ENCODE results near the gene RAB6C.
"Not testable (repeated sequence)": the region's sequence is repeated elsewhere in the genome, so short reads cannot be mapped to it uniquely, and the experiment has no call there.

DNA sequence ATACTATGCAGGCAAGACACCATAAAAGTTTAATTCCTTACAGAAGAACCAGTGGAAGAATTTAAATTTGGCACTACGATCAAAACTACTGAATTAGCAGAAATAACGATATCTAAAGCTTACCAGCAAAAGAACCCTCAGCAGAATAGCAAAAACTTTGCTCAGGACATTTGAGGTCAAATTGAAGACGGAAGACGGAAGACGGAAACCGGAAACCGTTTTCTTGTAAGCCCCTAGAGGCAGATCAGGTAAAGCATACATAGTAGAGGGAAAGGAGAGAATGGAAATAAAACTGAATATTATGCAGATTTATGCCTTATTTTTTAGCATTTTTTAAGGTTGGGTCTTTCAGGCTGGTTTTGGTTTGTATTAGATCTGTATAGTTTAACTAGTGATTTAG lies 2.2 kb downstream of the RAB6C start:
- TF ChIP-seq, protein P1, sequence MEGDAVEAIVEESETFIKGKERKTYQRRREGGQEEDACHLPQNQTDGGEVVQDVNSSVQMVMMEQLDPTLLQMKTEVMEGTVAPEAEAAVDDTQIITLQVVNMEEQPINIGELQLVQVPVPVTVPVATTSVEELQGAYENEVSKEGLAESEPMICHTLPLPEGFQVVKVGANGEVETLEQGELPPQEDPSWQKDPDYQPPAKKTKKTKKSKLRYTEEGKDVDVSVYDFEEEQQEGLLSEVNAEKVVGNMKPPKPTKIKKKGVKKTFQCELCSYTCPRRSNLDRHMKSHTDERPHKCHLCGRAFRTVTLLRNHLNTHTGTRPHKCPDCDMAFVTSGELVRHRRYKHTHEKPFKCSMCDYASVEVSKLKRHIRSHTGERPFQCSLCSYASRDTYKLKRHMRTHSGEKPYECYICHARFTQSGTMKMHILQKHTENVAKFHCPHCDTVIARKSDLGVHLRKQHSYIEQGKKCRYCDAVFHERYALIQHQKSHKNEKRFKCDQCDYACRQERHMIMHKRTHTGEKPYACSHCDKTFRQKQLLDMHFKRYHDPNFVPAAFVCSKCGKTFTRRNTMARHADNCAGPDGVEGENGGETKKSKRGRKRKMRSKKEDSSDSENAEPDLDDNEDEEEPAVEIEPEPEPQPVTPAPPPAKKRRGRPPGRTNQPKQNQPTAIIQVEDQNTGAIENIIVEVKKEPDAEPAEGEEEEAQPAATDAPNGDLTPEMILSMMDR (IDR thresholded peaks at IDR 0.05 in 4 of 5, conservative IDR thresholded peaks at IDR 0.05 in 1 of 5) = not testable (repeated sequence)
- not testable (repeated sequence) for TF ChIP-seq POLR2A (IDR thresholded peaks at IDR 0.05)
